Nephron progenitor cell (in vitro differentiated cells): Measurements from ENCODE around the gene CDH2.

Experiments
- DNase-seq: peaks from one replicate; pipeline ENCODE4 v3.0.0; 2021
- H3K27ac Mint-ChIP-seq: 2 replicates; pipeline ENCODE4 v1.8.0; 2021; ENCODE audit warnings: mild to moderate bottlenecking, moderate library complexity, mixed read lengths
- H3K27me3 Mint-ChIP-seq: 2 replicates; pipeline ENCODE4 v1.8.0; 2021; ENCODE audit warnings: mild to moderate bottlenecking, low read depth, mixed read lengths; ENCODE audit not compliant: poor library complexity
- H3K36me3 Mint-ChIP-seq: 2 replicates; pipeline ENCODE4 v1.8.0; 2021; ENCODE audit warnings: low read depth, mixed read lengths
- H3K4me1 Mint-ChIP-seq: 2 replicates; pipeline ENCODE4 v1.8.0; 2021; ENCODE audit warnings: mixed read lengths
- H3K4me3 Mint-ChIP-seq: 2 replicates; pipeline ENCODE4 v1.8.0; 2021; ENCODE audit warnings: mild to moderate bottlenecking, moderate library complexity, mixed read lengths
- H3K9me3 Mint-ChIP-seq: 2 replicates; pipeline ENCODE4 v1.8.0; 2021; ENCODE audit warnings: mild to moderate bottlenecking, moderate library complexity, mixed read lengths
- TF ChIP-seq, protein P1 (sequence below): fragments of 200-600 bp; sonication (generic); IDR thresholded peaks from 2 replicates; pipeline ENCODE4 v1.5.0; 2021; ENCODE audit warnings: antibody characterized with exemption

Gene CDH2

DNA sequence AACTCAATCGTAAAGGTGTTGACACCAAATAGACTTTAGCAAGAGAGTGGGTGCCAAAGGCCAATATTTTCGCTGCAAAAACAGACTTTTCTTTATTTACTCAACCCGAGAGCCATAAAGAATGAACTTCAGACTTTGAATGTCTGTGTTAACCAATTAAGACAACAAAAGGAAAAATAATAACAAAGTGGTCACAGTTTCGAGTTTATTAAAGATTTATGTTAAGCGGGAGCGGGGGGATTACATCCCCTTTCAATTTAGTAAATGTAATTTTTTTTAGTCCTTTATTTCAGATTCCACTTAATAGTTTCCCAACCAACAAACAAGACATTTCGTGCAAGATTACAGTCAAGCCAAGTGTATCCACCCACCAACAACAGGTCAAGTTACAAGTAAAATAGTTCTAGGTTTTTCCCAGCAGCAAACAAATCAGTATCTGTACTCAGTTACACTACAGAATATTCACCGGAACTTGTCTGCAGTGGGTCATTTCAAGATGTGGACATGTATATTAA is 9.0 kb downstream of the CDH2 start:
- no peaks in the 10 kb centered on the region for H3K27me3 Mint-ChIP-seq
- no peaks in the 10 kb centered on the region for H3K9me3 Mint-ChIP-seq
- TF ChIP-seq, protein P1, sequence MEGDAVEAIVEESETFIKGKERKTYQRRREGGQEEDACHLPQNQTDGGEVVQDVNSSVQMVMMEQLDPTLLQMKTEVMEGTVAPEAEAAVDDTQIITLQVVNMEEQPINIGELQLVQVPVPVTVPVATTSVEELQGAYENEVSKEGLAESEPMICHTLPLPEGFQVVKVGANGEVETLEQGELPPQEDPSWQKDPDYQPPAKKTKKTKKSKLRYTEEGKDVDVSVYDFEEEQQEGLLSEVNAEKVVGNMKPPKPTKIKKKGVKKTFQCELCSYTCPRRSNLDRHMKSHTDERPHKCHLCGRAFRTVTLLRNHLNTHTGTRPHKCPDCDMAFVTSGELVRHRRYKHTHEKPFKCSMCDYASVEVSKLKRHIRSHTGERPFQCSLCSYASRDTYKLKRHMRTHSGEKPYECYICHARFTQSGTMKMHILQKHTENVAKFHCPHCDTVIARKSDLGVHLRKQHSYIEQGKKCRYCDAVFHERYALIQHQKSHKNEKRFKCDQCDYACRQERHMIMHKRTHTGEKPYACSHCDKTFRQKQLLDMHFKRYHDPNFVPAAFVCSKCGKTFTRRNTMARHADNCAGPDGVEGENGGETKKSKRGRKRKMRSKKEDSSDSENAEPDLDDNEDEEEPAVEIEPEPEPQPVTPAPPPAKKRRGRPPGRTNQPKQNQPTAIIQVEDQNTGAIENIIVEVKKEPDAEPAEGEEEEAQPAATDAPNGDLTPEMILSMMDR, result no peak
- no peak for DNase-seq
- H3K36me3 Mint-ChIP-seq, result peaks cover 30% of the 10 kb centered on the region
- H3K27ac Mint-ChIP-seq, result peak overlapping the region; percentile 75
- H3K4me1 Mint-ChIP-seq, result peaks cover 85% of the 10 kb centered on the region
- H3K4me3 Mint-ChIP-seq, result peak overlapping the region; percentile 51

DNA sequence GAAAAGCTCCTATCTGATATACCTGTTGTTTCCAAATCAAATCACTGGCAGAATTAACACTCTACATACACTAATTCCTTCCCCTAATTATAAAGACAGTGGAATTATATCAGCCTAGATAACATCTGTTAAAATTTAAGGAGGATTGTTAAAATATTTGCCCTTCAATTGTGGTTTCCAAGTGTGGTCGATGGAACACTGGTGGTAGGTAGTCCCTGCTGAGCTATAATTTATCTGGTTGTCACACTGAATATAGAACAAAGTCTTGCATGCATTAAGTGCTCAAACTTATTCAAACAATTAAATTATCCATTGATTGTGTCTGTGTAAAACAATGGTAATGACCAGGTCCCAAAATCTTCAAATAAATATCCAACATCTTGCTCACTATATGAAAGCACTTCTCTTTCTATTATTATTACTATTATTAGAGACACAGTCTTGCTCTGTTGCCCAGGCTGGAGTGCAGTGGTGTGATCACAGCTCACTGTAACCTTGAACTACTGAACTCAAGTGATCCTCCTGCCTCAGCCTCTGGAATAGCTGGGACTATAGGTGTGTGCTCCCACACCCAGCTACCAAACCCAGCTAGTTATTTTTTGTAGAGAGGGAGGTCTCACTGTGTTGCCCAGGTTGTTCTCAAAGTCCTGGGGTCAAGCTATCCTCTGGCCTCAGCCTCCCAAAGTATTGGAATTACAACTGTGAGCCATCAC is 12.0 kb downstream of the CDH2 start:
- no peak overlapping the region for H3K27ac Mint-ChIP-seq
- H3K4me3 Mint-ChIP-seq, result no peak overlapping the region
- peaks cover 19% of the 10 kb centered on the region for H3K36me3 Mint-ChIP-seq
- peaks cover 85% of the 10 kb centered on the region for H3K4me1 Mint-ChIP-seq
- DNase-seq, result no peak
- H3K27me3 Mint-ChIP-seq, result no peaks in the 10 kb centered on the region
- TF ChIP-seq, protein P1, result no peak
- no peaks in the 10 kb centered on the region for H3K9me3 Mint-ChIP-seq

DNA sequence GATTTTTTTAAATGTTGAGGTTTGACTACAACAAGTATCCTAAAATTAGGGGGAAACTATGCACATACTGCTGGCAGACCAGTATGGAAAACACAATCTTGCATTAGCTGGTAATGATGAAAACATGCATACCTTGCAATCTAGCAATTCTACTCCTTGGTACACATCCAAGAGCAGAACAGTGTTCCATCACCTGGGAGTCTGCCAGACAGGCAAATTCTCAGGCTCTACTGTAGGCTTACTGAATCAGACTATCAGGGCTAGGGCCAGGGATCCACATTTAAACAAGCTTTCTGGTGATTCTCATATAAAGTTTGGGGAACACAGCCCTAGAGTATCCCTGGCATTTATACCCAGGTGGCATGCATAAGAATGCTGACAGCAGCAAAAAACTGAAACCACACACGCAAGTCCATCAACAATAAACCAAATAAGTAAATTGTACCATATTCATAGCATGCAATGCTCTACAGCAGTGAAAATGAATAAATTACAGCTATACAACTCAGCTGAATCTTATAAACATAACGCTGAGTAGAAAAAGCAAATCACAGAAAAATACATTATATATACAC is 13.6 kb downstream of the CDH2 start:
- Mint-ChIP-seq H3K27ac (no peak overlapping the region), H3K36me3 (peaks cover 19% of the 10 kb centered on the region), H3K9me3 (no peaks in the 10 kb centered on the region), H3K4me1 (peaks cover 85% of the 10 kb centered on the region), H3K27me3 (no peaks in the 10 kb centered on the region), H3K4me3 (no peak overlapping the region)
- no peak for DNase-seq
- TF ChIP-seq, protein P1, result no peak

DNA sequence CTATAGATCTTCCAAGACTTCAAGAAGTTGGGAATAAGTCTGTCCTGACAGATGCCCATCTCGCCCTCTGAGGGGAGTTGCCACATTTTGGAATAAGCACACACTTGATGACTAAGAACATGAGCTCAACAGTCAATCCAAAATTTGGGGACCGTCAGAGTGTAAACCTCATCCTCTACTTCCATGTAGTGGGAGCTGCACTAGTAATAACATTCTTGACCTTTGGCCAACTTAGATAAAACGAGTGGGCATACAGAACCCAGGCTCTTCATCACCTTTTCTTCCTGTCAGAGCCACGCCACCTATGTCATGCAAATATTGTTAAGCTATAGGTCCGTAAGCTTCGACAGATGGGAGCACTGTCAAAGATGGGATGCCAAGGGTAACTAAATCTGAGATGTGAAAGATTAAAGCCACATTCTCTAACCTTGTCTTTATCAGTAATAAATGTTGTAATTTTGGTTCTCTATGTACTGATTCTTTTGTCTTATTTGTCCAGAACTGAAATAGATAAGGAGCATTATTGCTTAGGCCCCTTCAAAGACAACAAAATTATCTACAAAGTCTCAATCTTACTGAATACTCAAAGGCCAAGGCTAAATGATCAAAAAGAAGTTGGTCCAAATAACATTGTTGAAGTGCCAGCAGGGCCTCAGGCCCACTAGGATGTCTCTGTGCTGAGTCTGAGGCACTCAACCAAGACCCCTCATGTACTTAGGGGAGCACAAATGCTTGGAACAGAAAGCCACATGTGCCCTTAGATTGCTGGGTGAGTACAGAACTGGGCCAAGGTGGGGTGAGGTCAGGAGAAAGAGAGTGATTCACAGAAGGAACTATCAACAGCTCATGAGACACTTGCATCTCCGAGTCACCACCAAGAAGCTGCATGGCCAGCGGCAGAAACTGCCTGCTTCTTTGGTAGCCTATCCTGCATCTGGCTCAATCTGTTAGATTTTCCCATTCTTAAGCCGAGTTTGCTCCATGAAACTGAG is 15.0 kb downstream of the CDH2 start:
- Mint-ChIP-seq H3K36me3 (peaks cover 19% of the 10 kb centered on the region), H3K27ac (peak overlapping the region; percentile 34), H3K4me3 (no peak overlapping the region)

DNA sequence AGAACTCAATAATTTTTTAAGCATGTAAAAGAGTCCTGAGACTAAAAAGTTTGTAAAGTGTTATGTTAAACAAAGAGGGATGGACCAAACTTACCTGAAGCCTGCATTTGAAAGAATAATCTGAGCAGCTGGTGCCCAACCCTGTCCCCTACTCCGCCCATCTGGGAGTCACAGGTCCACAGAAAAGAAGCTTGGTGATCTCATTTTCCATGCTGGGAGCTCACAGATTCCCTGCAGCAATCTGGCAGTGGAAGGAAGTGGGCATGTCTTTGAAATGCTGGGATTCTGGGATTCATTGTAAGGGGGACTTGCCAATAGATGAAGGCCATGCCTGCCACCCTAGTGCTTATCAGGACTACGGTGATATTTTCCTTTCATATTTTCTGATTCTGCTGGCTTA is 17.9 kb downstream of the CDH2 start:
- DNase-seq, result no peak
- no peak overlapping the region for H3K4me3 Mint-ChIP-seq
- peaks cover 73% of the 10 kb centered on the region for H3K4me1 Mint-ChIP-seq
- no peaks in the 10 kb centered on the region for H3K9me3 Mint-ChIP-seq
- peak overlapping the region; percentile 68 for H3K27ac Mint-ChIP-seq
- peaks cover 10% of the 10 kb centered on the region for H3K36me3 Mint-ChIP-seq
- H3K27me3 Mint-ChIP-seq, result no peaks in the 10 kb centered on the region
- TF ChIP-seq, protein P1, result no peak

More for the DNA sequence above, 15.0 kb downstream of the CDH2 start:
- Mint-ChIP-seq H3K27me3 (no peaks in the 10 kb centered on the region), H3K4me1 (peaks cover 79% of the 10 kb centered on the region), H3K9me3 (no peaks in the 10 kb centered on the region)
- DNase-seq, result no peak
- TF ChIP-seq, protein P1, result no peak
